Prostate gland (tissue), 2 donors: ENCODE data around the gene ADPRS.
A peak's percentile ranks its signal among the peaks of the same experiment; 100 is the strongest.

Source experiments
- CTCF ChIP-seq, 4 experiments: fragments of 200-600 bp in 2 of 4; fragments of 450-650 bp in 2 of 4; sonication (generic) in 2 of 4; IDR thresholded peaks; 1 replicate in 3 of 4; 2 replicates in 1 of 4; pipeline ENCODE4 v1.5.1; 2016 to 2019; ENCODE audit warnings: antibody characterized with exemption in 4 of 4, mild to moderate bottlenecking in 2 of 4, moderate library complexity in 2 of 4
- POLR2A ChIP-seq: fragments of 450-650 bp; IDR thresholded peaks from one replicate; pipeline ENCODE4 v1.6.1; 2016; ENCODE audit warnings: antibody characterized with exemption, mild to moderate bottlenecking
- POLR2AphosphoS5 ChIP-seq: sonication (generic); formaldehyde crosslinking; IDR thresholded peaks from one replicate; pipeline ENCODE4 v1.6.1; 2017; ENCODE audit warnings: antibody characterized with exemption

- TF ChIP-seq POLR2AphosphoS5 (peak; percentile 45), CTCF (IDR thresholded peaks at IDR 0.05) (no peak), POLR2A (peak; percentile 36)
These were observed 44.8 kb downstream of the ADPRS start for GRCh38 chr1:36133484-36133883.
